Lower lobe of right lung (tissue), 2 donors: ENCODE results near the gene MEGF11. TPM values are rescaled to one million over a fixed set of nuclear protein-coding genes. Genes with fewer than 3 reads are reported as not detected.

Experiments
- ATAC-seq, 2 donors: fragments of 200-7000 bp; cut with Tn5 transposase; one replicate each; pipeline ENCODE4 v1.9.1; 2020 to 2022; ENCODE audit warnings: mild to moderate bottlenecking in 2 of 2, moderate library complexity in 2 of 2
- DNase-seq: peaks from one replicate; pipeline ENCODE4 v3.0.0-alpha.2; 2020
- H3K27ac ChIP-seq: fragments of 200-600 bp; one replicate; pipeline ENCODE4 v1.8.0; 2022
- H3K27me3 ChIP-seq: fragments of 200-600 bp; one replicate; pipeline ENCODE4 v1.8.0; 2022; ENCODE audit warnings: low read depth
- H3K36me3 ChIP-seq: fragments of 200-600 bp; one replicate; pipeline ENCODE4 v1.8.0; 2022; ENCODE audit warnings: mild to moderate bottlenecking
- H3K4me1 ChIP-seq: fragments of 200-600 bp; one replicate; pipeline ENCODE4 v1.8.0; 2022
- H3K4me3 ChIP-seq: fragments of 200-600 bp; one replicate; pipeline ENCODE4 v1.8.0; 2022; ENCODE audit warnings: mild to moderate bottlenecking
- H3K9me3 ChIP-seq: fragments of 200-600 bp; one replicate; pipeline ENCODE4 v1.8.0; 2022
- intact Hi-C: fragments of 100-400 bp; cut with DNase I; formaldehyde crosslinking; loops from one replicate; pipeline ENCODE4 v1.11.0; 2022
- total RNA-seq: library from RNA; stranded (reverse); fragmentation: NEBNext Ultra II Directional; extraction: Animal tissue kit (Norgen Biotek cat#: 25700); gene quantifications from one replicate; pipeline ENCODE4 v1.2.1, GENCODE V29; 2021
- TF ChIP-seq, protein P1 (sequence below): fragments of 200-600 bp; IDR thresholded peaks from one replicate; pipeline ENCODE4 v1.8.0; 2022; ENCODE audit warnings: antibody characterized with exemption, mild to moderate bottlenecking
- donor health status: DM: no; HTN: yes; CAD: no; lungs with severe emphysema.

Gene MEGF11
- total RNA-seq, 1 donor from 2014 or later = not detected

DNA sequence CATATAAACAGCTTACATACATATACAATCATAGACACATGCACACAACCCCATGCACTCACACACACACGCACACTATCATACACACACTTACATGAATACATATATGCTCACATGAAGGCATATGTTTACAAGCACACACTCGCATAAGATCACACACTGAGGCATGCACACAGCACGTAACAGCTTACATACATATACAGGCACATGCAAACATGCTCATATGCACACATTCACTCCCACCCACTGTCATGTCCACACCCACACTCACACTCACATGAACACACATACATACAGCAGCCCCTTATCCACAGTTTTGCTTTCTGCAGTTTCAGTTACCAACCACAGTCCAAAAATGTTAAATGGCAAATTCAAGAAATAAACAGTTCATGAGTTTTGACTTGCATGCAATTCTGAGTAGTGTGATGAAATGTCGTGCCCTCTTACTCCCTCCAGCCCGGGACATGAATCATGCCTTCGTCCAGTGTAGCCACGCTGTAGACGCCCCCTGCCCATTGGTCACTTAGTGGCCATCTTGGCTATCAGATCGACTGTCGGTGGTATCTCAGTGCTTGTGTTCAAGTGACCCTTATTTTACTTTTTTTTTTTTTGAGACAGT lies 27.8 kb downstream of the MEGF11 start:
- Histone ChIP-seq H3K4me3 (no peak overlapping the region), H3K4me1 (no peaks in the 10 kb centered on the region), H3K27me3 (peaks cover 5% of the 10 kb centered on the region), H3K9me3 (no peaks in the 10 kb centered on the region), H3K27ac (no peak overlapping the region), H3K36me3 (no peaks in the 10 kb centered on the region)
- intact Hi-C loops = no loop called here
- no peak for DNase-seq
- TF ChIP-seq, protein P1, sequence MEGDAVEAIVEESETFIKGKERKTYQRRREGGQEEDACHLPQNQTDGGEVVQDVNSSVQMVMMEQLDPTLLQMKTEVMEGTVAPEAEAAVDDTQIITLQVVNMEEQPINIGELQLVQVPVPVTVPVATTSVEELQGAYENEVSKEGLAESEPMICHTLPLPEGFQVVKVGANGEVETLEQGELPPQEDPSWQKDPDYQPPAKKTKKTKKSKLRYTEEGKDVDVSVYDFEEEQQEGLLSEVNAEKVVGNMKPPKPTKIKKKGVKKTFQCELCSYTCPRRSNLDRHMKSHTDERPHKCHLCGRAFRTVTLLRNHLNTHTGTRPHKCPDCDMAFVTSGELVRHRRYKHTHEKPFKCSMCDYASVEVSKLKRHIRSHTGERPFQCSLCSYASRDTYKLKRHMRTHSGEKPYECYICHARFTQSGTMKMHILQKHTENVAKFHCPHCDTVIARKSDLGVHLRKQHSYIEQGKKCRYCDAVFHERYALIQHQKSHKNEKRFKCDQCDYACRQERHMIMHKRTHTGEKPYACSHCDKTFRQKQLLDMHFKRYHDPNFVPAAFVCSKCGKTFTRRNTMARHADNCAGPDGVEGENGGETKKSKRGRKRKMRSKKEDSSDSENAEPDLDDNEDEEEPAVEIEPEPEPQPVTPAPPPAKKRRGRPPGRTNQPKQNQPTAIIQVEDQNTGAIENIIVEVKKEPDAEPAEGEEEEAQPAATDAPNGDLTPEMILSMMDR = no peak
- ATAC-seq = no peak

DNA sequence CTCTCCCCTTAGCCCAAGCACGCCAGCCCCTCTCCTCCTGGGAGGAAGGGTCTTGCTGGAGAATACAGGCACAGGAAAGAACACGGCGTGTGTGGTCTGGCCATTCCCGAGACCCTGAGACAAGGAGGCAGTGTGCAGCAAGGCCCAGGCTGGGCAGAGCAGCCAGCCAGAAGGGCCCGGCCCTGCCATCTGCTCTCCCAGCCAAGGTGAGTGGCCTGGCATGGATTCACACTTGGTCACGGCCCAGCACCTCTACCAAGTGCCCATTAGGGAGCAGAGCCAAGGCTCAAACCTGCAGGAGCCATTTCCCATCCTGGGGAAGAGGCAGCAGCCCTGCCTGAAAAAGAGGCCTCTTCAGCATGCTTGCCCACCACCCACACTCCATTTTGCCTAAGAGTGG lies 28.6 kb downstream of the MEGF11 start:
- Histone ChIP-seq H3K27me3 (peaks cover 5% of the 10 kb centered on the region), H3K27ac (no peak overlapping the region), H3K4me3 (no peak overlapping the region), H3K36me3 (no peaks in the 10 kb centered on the region), H3K4me1 (no peaks in the 10 kb centered on the region), H3K9me3 (no peaks in the 10 kb centered on the region)
- ATAC-seq (no peak), DNase-seq (no peak)
- intact Hi-C loops = no loop called here
- TF ChIP-seq, protein P1 = no peak

DNA sequence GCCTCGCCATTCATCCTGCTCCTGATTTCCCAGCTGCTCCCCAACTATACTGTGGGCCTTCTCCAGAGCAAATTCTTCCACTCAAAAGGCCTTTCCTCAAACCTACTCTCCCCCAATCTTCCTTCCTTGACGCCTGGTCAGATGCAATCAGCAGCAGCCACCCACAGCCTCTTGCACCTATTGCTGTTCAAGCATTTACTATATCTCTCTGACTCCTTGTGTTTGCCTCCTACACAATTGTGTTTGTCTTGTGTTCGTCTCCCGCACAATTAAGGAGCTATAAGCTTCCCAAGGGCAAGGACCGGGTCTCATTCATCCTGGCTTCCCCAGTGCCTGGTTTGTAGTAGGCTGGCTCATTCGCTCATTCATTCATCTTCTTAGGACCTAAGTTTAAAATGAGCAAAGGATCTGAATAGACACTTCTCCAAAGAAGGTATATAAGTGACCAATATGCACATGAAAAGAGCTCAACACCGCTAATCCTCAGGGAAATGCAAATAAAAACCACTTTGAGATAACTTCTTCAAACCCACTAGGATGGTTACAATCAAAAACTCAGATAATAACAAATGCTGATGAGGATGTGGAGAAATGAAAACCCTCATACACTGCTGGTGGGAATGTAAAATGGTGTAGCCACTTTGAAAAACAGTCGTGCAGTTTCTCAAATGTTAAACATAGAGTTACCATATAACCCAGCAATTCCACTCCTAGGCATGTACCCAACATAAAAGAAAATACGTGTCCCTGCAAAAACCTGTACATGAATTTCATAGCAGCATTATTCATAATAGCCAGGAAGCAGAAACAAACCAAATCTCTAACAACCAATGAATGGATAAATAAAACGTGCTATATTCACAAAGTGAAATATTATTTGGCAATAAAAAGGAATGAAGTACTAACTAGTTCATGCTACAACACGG lies 31.0 kb downstream of the MEGF11 start:
- Histone ChIP-seq H3K36me3 (no peaks in the 10 kb centered on the region), H3K27me3 (peaks cover 5% of the 10 kb centered on the region), H3K9me3 (no peaks in the 10 kb centered on the region), H3K27ac (no peak overlapping the region), H3K4me3 (no peak overlapping the region), H3K4me1 (no peaks in the 10 kb centered on the region)
- TF ChIP-seq, protein P1 = no peak
- ATAC-seq (no peak), DNase-seq (no peak)
- intact Hi-C loops = no loop called here

DNA sequence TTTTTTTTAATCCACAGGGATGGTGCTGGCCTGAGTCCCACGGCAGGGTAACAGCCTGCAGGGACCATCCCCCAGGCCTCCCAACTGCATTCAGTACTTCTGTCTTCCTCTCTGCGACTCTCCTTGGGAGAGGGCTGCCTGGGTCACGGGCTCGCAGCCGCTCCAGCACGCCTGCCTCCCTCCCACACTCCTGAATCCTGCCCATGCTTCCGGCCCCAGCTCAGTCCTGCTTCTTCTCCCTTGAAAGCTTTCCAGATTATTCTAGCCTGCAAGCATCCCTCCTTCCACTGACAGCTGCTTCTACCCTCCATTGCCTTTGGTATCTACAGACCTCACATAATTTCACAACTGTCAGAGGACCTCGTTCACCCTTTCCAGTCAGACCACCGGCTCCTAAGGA lies 32.4 kb downstream of the MEGF11 start:
- Histone ChIP-seq H3K4me3 (no peak overlapping the region), H3K27ac (no peak overlapping the region), H3K4me1 (no peaks in the 10 kb centered on the region), H3K36me3 (no peaks in the 10 kb centered on the region), H3K27me3 (peaks cover 5% of the 10 kb centered on the region), H3K9me3 (no peaks in the 10 kb centered on the region)
- ATAC-seq = no peak
- no peak for DNase-seq
- TF ChIP-seq, protein P1 = no peak
- intact Hi-C loops = no loop called here

DNA sequence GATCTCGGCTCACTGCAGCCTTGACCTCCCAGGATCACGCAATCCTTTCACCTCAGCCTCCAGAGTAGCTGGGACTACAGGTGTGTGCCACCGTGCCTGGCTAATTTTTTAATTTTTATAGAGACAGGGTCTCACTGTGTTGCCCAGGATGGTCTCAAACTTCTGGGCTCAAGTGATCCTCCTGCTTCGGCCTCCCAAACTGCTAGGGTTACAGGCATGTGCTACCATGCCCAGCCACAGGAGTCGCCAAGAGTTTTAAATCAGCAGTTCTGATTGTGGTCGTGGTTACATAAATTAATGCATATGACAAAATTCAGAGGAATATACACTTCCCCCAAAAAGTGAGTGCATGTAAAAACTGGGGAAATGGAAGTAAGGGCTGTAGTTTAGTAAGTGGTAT lies 32.9 kb downstream of the MEGF11 start:
- ATAC-seq = no peak
- intact Hi-C loops = no loop called here
- Histone ChIP-seq H3K27ac (no peak overlapping the region), H3K4me3 (no peak overlapping the region), H3K9me3 (no peaks in the 10 kb centered on the region), H3K36me3 (no peaks in the 10 kb centered on the region), H3K27me3 (peaks cover 5% of the 10 kb centered on the region), H3K4me1 (no peaks in the 10 kb centered on the region)
- TF ChIP-seq, protein P1 = no peak
- DNase-seq = no peak
